ENCODE measurements around the gene DCDC2.
A peak's percentile ranks its signal among the peaks of the same experiment; 100 is the strongest.

Gene DCDC2

GRCh38 chr6:24126586-24127192, 231.2 kb downstream of the DCDC2 start:
- Histone ChIP-seq H3K4me1 (peaks cover 7% of the 10 kb centered on the region), H3K9ac (no peak overlapping the region), H3K4me3 (ENCODE audit: low read depth, low read length) (no peak overlapping the region), H3K27ac (peak overlapping the region; percentile 59), H3K4me2 (ENCODE audit: low read length) (no peak overlapping the region), H3K9me3 (ENCODE audit: control insufficient read depth, low read length) (no peaks in the 10 kb centered on the region), H3K36me3 (ENCODE audit: control insufficient read depth, insufficient read depth, low read length) (no peaks in the 10 kb centered on the region), H2AFZ (peak overlapping the region; percentile 91), H3K79me2 (no peaks in the 10 kb centered on the region), H3K27me3 (ENCODE audit: control insufficient read depth, insufficient read depth, low read length) (no peaks in the 10 kb centered on the region)
- no peak for TF ChIP-seq CTCF (IDR thresholded peaks at IDR 0.05)

- no peaks in the 10 kb centered on the region for H3K79me2 ChIP-seq
- no peak for TF ChIP-seq CTCF (IDR thresholded peaks at IDR 0.05)
- peaks cover 7% of the 10 kb centered on the region for H3K4me1 ChIP-seq
- no peaks in the 10 kb centered on the region for H3K27me3 ChIP-seq (ENCODE audit: control insufficient read depth, insufficient read depth, low read length)
- no peak within 1 kb of the TSS for H3K4me2 ChIP-seq (ENCODE audit: low read length)
- no peaks in the 10 kb centered on the region for H3K36me3 ChIP-seq (ENCODE audit: control insufficient read depth, insufficient read depth, low read length)
- no peaks in the 10 kb centered on the region for H3K9me3 ChIP-seq (ENCODE audit: control insufficient read depth, low read length)
- no peak within 1 kb of the TSS for H3K4me3 ChIP-seq (ENCODE audit: low read depth, low read length)
- H3K27ac ChIP-seq, result peak within 1 kb of the TSS; percentile 59
- H3K9ac ChIP-seq, result no peak within 1 kb of the TSS
- peak within 1 kb of the TSS; percentile 91 for H2AFZ ChIP-seq
These were observed 231.9 kb downstream of the DCDC2 start, which contains the start of gene NRSN1 for GRCh38 chr6:24125980-24126379. NRSN1 (plus strand) TSS chr6:24126215; CDS start chr6:24134328, 8,113 bp downstream.

- Histone ChIP-seq H3K27ac (no peak overlapping the region), H3K4me2 (ENCODE audit: low read length) (no peak overlapping the region), H3K9ac (no peak overlapping the region), H3K27me3 (ENCODE audit: control insufficient read depth, insufficient read depth, low read length) (no peaks in the 10 kb centered on the region), H3K4me3 (ENCODE audit: low read depth, low read length) (no peak overlapping the region), H2AFZ (peak overlapping the region; percentile 20), H3K4me1 (peaks cover 5% of the 10 kb centered on the region), H3K36me3 (ENCODE audit: control insufficient read depth, insufficient read depth, low read length) (no peaks in the 10 kb centered on the region), H3K9me3 (ENCODE audit: control insufficient read depth, low read length) (no peaks in the 10 kb centered on the region), H3K79me2 (no peaks in the 10 kb centered on the region)
- no peak for TF ChIP-seq CTCF (IDR thresholded peaks at IDR 0.05)
These were observed 235.7 kb downstream of the DCDC2 start for GRCh38 chr6:24122139-24122538.

Data from parathyroid adenoma (tissue), 2 donors.